GM18870 (cell line): ENCODE data around the gene MACF1.

ENCODE experiments used
- ATAC-seq: cut with Tn5 transposase; IDR thresholded peaks from one replicate; pipeline ENCODE4 v1.9.1; 2021; ENCODE audit warnings: moderate library complexity; ENCODE audit not compliant: unreplicated experiment

The MACF1 gene

DNA sequence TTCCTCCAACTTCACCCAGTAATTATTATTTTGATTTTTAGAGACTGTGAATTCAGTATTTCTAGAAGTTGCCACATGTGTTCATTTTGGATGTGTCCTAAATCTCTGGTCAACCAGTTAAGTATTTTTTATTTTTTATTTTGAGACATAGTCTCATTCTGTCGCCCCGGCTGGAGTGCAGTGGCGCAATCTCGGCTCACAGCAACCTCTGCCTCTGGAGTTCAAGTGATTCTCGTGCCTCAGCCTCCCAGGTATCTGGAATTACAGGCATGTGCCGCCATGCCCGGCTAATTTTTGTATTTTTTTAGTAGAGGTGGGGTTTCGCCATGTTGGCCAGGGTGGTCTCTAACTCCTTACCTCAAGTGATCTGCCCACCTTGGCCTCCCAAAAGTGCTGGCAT is 8.0 kb downstream of the MACF1 start:
- no peak for ATAC-seq

DNA sequence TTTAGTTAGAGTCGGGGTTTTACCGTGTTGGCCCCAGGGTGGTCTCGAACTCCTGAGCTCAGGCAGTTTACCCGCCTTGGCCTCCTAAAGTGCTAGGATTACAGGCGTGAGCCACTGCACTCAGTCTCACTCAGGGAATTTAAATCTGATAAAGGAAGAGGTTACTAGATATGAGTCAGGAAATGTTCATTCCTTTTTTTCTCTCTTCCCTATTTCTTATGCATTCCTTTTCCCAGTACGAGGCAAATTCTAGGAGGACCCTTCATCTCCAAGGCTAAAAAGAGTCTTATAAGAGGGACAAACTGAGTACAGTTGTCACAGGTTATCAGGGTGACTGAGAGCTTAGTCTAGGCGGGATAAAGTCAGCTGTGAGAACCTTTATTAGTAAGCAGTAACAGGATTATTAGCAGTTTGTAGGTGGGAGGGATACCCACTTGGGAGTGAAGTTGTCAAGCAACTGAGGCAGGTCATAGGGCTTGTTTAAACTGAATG is 9.1 kb downstream of the MACF1 start:
- no peak for ATAC-seq

DNA sequence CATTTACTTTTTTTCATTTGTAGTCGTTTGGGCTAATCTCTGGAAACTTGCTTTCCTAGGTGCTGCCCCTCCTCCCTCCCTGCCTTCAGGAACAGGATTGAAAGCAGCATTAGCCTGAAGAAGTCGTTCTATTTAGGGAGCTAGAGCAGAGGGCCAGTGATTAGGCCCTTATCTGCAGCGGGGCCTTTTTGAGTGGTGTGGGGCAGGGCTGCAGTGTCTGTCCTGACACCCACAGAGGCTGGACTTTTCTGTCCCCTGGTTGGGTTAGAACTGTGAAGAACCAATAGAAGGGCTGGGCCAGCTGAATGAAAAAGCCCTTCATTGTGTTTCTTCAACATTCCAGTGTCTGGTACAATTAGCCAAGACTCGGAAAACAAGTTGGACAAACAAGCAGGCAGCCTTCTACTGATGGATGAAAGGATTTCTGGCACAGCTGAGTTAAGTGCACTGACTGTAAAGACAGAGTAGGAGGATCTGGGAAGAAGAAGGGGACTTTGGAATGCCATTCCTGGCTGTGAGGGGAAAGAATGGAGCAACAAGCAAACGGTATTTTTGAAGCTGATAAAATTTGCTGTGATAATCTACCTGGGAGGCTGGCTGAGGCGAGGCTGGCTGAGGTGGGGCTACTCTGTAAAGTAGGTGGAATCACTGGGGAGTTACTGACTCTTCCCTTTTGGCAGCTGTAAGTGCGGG is 9.7 kb downstream of the MACF1 start:
- ATAC-seq, result no peak

DNA sequence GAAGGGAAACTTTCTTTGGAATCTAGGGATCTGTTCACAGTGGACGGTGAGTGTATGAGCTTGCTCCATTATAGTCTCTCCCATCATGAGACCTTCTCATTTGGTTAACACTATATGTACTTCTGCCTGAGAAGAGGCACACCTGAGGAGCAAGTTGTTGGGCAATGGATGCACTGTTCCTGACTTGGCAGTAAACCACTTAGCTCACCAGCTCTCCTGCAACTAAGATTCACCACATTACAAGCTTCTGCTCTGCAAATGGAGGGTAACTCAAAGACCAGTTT is 10.2 kb downstream of the MACF1 start:
- no peak for ATAC-seq

DNA sequence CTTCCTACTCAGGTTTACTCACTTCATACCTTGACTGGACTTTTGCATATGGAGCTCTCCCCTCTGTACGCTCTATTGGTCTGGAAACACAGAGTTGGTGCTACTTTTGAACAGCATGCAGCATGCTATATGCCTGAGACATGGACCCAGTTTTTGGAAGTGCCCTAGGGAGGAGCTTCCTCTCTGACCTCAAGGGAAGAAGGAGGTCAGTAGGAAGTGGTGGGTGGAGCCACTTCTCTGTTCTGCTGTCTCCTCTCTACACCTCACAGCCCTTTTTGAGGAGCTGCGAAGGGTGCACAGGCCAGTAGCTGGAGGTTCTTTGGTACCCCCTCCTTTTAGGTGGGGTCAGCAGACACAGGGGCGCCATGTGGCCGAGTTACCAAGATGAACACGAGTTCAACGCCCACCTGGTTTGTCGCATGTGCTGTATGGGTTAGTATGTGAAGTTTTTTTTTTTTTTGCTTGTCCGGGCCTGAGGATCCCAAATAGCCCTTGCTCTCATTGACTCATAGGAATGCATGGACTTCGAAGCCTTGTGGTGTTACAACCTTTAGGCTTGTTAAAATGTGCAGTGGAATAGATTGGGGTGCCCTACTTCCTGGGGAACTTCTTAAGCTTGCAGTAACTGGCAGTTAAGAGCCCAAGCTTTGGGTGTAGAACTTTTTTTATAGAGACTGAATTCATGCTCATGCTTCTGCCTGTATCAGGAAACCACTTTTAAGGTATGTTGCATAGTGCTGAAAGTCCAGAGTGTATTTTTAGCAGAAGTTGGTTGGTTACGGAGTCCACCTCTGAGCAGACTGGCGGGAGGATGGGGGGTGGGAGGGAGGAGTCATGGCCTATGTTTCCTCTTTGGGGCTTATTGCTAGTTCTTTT is 10.7 kb downstream of the MACF1 start:
- peak; percentile 61 for ATAC-seq

DNA sequence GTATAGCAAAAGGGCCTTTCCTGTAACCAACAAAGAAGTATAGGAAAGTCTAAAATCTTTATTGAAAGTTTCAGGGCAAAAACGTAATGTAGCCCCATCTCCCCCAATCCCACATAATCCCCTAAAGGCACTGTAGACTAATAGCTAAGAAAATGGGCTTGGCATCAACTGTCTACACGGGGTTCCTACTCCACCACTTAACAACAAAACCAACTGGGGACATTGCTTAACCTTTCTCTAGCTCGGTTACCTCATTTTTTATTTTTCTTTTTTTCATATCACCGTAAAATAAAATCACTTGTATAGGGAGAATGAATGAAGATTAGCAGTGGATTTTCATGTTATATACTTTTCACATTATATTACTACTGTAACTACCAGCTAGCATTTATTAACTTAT is 12.3 kb downstream of the MACF1 start:
- no peak for ATAC-seq

DNA sequence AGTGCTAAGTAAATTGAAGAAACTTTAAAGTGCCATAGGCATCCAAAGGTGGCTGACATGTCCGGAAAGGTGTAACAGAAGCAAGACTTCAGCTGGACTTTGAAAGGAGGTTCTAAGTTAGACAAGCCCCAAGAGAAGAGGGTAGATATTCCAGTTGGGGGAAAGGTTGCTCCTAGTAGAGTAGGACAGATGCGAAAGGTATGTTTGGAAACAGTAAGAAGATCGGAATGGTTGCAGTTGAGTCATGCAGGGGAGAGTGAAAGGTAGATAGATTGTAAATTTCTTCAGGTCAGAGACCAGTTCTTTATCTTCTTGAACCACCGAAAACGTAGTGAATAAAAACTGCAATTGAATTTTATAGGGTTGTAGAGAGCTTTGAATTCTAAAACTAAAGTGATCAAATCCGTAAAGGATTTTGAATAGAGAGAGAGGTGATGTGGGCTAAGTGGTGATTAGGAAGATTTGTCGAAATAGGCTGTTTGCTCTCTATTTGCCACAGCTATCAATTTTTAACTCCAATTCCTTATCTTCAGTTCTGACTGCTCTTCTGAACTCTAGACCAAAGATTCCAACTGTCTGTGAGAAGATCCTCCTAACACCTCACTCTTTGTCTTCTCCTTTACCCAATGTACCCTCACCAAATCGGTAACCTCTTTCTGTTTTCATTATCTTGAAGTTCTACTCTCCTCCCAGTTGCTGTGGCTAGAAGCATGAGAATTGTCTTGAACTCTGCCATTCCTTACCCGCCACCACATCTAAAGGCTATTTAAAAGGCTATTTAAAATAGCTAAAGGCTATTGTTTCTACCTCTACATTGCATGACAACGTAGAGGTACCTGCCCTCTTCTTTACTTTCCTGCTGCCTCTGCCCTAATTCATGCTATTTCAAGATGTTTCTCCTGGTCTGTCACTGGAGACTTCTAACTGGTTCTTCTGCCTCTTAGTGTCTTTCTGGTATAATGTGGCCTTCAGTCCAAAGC is 16.7 kb downstream of the MACF1 start:
- no peak for ATAC-seq

DNA sequence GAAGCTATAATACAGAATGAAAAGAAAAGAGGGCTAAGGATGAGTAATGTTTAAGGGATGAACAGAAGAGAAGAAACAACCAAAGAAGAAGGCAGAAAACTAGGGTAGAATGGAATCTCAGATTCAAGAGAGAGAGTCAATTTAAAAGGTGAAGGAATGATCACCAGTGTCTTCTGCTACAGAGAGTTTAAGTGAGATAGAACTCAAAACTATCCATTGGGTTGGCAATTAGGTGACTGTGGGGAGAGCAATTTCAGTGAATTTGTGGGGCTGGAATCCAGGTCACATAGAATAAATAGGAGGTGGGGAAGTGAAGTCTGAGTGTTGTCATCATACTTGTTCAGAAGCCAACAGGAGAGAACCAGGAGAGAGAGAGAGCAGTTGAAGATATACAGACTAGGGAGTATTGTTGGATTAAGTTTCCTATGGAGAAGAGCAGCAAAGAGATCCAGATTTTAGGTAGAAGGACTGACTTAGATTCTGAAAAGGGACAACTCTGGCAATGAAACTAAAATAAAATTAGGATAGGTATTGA is 19.9 kb downstream of the MACF1 start:
- ATAC-seq, result no peak

DNA sequence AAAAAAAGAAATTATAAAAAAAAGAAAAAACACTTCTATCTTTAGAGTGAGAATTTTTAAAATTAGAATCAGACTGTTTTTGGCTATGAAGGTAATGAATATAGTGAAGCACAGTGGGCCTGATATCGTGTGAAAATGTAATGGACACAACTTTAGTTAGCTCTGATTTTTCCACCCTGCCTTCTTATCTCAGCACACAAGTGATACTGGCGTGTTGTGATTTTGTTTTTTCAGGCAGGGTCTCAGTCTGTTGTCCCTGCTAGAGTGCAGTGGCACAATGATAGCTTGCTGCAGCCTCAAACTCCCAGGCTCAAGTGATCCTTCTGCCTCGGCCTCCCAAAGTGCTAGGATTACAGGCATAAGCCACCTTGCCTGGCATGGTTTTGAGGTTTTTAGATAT is 22.3 kb downstream of the MACF1 start:
- no peak for ATAC-seq

DNA sequence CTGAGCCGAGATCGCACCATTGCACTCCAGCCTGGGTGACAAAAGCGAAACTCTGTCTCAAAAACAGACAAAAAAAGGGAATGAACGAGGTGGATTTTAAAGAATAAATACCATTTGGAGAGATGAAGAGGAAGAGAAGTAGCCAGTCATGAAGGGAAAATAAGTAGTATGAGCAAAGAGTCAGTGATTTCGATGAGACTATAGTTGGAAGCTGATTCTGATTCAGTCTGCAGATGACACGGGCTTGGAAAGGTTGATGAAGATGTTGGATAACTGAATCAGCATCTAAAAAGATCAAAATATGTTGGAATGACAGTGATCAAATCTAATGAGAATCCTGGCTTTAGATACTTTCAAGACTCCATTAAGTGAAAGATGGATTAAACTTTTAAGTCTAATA is 23.8 kb downstream of the MACF1 start:
- ATAC-seq, result no peak

DNA sequence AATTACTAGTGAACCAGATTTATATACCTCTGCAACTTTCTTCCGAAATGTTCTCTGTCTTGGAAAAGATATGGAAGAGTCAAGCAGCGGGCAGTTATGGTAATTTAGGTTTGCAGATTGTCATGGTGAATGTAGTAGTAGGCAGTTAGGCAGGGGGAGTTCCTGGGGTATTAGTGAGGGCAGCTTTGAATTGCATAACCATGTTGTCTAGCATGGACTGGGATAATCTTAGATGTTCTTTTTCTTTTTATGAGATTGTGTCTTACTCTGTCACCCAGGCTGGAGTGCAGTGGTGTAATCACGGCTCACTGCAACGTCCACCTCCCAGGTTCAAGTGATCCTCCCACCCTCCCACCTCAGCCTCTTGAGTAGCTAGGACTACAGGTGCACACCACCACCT is 25.0 kb downstream of the MACF1 start:
- no peak for ATAC-seq

DNA sequence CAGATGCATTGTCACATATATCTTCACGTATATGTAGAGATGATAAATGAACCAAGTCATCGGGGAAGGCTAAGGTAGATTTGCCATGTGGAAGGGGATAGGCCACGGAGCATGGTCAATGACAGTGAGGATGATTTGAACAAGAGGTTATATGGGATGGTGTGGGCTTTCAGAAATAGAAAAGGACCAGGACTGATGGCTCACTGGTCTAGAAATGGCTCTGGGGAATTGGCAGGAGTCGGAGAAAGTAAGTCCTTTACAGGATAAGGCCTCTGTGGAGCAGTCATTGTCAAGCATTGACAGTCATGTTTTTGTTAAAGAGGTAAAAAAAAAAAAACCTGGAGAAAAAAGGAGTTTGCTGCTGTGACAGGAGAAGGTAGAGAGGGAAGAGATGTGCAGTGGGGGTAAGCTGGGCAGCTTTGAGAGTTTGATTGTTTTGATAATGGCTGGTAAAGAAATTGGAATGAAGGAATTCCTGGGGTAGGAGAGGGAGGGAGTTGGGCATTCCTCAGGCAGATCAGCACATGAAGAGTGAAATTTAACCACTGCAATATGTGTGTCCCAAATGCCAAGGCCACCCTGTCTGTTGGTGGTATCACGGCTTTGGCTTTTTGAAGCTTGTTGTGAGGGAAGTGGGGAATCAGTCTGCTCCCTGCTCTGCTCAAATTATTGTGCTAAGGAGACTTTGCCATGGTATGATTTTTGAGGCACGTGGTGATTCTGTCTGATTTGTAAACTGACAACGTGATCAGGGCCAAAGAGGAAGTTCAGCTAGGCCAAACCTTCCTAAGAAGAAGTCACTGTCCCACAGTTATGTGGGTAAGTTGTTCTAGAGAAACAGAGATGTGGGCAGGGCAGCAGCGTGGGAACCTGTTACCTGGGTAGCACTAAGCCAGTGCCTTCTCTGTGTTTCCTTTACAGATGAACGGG is 26.0 kb downstream of the MACF1 start:
- peak; percentile 53 for ATAC-seq

DNA sequence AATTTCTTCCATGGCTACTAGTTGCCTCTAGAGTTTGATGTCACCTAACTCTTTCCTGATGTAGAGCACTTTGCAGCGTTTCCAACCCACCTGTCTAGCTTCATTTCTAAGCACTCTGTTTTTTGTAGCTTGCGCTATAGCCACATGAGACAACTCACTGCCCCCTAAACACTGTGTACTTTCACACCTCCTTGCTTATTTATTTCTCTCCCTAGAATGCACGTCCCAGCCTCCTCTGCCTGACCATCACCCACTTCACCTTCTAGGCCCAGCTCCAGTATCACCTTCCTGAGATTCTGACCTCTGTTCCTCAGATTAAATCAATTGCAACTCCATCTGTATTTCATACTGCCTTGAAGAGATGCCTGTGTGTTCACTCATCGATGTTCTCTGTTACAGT is 32.5 kb downstream of the MACF1 start:
- ATAC-seq, result no peak

DNA sequence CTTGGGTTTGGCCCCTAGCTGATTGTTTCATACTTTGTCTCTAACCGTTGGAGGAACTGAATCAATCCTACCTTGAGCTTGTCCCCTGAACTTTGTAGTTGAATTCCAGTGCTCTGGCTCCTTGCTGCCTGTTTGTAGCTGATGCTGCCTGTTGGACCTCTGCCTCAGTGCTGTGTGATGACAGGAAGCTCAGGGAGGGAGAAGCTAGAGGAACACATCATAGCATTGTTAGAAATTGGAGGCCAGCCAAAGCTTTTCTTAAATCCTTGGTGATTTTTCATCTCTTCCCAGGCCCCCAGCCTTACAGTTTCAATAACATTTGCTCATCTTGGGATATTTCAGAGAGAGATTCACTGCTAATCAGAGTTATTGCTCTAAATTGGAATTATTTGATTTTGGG is 34.0 kb downstream of the MACF1 start:
- ATAC-seq, result no peak

DNA sequence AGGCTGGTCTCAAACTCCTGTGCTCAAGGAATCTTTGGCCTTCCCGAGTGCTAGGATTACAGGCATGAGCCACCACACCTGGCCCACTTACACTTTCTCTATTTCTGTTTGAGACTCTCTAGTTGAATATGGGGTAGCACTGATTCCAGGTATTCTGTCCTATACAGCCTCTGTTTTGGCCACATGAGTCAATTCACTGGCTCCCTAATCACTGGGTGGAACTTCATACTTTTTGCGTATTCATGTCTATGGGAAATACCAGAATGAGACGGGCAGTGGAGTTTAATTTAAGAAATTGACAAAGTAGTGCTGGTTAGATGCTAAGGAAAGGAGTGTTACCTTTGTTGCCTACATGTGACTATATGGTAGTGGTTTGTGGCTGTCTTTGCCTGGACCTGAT is 35.5 kb downstream of the MACF1 start:
- ATAC-seq, result no peak

DNA sequence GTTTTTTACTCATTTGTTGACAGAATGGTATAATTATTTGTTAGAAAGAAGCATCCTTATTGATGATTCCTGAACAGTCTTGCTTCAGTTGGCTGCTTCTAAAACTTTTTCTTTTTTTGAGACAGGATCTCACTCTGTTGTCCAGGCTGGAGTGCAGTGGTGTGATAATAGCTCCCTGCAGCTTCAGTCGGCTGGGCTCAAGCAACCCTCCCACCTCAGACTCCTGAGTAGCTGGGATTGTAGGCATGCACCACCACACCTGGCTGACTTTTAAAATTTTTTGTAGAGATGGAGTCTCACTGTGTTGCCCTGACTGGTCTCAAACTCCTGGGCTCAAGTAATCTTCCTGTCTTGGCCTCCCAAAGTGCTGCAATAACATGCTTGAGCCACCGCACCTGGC is 38.8 kb downstream of the MACF1 start:
- no peak for ATAC-seq

DNA sequence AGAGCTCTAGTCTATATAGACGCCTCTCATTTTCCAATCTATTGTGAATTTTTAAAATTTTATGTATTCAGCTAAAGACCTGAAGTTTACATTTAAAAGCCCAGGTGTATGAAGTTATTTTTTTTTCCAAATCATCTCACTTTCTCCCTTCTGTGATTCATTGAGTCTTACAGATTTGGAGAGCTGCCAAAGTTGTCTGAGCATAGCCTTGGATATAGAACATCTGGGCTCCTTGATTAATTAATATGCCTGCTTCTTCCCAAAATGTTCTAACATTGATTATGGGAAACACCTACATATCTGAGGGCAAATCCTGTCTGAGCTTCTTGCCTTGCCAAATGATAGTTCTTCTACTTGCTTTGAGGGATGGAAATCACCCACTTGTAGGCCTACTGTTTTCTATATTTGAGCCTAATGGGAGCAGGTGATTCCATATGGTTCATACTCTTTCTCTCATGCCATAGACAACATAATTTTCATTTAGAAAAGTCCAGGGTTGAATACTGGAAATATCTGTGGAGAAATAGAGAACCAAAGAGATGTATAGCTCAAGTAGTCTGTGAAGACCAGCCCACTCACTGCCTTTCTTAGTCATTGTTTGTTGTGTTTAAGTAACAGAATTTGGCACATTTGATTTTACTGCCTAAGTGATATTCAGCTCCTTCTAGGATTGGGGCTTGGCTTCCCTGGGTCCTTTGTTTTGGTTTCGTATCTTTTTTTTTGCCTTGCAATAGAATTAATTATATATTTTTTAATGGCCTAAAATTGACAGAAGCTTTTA is 46.2 kb downstream of the MACF1 start:
- no peak for ATAC-seq

DNA sequence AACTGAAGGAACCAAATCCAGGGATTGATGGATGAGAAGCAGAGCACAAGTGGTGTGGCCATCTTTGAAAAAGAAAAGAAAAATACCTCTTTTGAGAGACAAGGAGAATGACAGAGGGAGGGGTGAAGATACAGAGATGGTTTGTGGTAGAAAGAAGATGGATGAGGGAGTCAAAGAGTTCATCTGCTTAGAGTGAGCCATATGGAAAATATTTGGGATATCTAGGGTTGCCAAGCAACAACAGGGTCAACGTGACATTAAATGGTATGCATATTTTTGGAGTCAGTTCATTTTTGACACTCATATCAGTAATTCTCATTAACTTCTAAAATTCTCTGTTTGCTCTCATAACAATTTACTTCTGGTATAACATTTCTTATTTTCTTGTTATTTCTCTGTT is 50.7 kb downstream of the MACF1 start:
- no peak for ATAC-seq
